KMS-11 (cell line): ENCODE measurements around the gene KNG1.
"Not testable (repeated sequence)": the region's sequence is repeated elsewhere in the genome, so short reads cannot be mapped to it uniquely, and the experiment has no call there.

ENCODE experiments used
- H2AFZ ChIP-seq: fragments of 200-600 bp; sonication (generic); 2 replicates; pipeline ENCODE4 v1.6.1; 2016; ENCODE audit warnings: antibody characterized with exemption, mixed run types, low read depth
- H3K27ac ChIP-seq: fragments of 200-600 bp; sonication (generic); 2 replicates; pipeline ENCODE4 v1.6.1; 2016; ENCODE audit warnings: mild to moderate bottlenecking, mixed run types
- H3K27me3 ChIP-seq: fragments of 200-600 bp; sonication (generic); 2 replicates; pipeline ENCODE4 v1.6.1; 2017; ENCODE audit warnings: mild to moderate bottlenecking, low read depth, mixed run types, moderate library complexity; ENCODE audit not compliant: insufficient read depth
- H3K36me3 ChIP-seq: fragments of 200-600 bp; sonication (generic); 2 replicates; pipeline ENCODE4 v1.6.1; 2017; ENCODE audit warnings: mild to moderate bottlenecking, mixed run types; ENCODE audit not compliant: insufficient read depth
- H3K4me1 ChIP-seq: fragments of 200-600 bp; sonication (generic); 2 replicates; pipeline ENCODE4 v1.6.1; 2016; ENCODE audit warnings: mild to moderate bottlenecking, low read depth, mixed run types; ENCODE audit not compliant: poor library complexity, severe bottlenecking
- H3K4me2 ChIP-seq: fragments of 200-600 bp; sonication (generic); 2 replicates; pipeline ENCODE4 v1.7.0; 2016; ENCODE audit warnings: mild to moderate bottlenecking, mixed run types
- H3K4me3 ChIP-seq: fragments of 200-600 bp; sonication (generic); IDR thresholded peaks from 2 replicates; pipeline ENCODE4 v1.6.1; 2017; ENCODE audit warnings: low read depth, low read length, mixed read lengths; ENCODE audit not compliant: insufficient read depth
- H3K79me2 ChIP-seq: fragments of 200-600 bp; sonication (generic); 2 replicates; pipeline ENCODE4 v1.6.1; 2016; ENCODE audit warnings: low read depth, mixed run types; ENCODE audit not compliant: insufficient read depth
- H3K9ac ChIP-seq: fragments of 200-600 bp; sonication (generic); 2 replicates; pipeline ENCODE4 v1.6.1; 2016; ENCODE audit warnings: mild to moderate bottlenecking, mixed run types
- H4K20me1 ChIP-seq: fragments of 200-600 bp; sonication (generic); 2 replicates; pipeline ENCODE4 v1.6.1; 2016; ENCODE audit warnings: mild to moderate bottlenecking, mixed run types; ENCODE audit not compliant: insufficient read depth
- TF ChIP-seq, protein P1 (sequence below): fragments of 200-600 bp; sonication (generic); conservative IDR thresholded peaks from 2 replicates; pipeline ENCODE4 v1.6.1; 2017; ENCODE audit warnings: low read depth, mild to moderate bottlenecking, antibody characterized with exemption, low read length, moderate library complexity, mixed read lengths

KNG1 gene

DNA sequence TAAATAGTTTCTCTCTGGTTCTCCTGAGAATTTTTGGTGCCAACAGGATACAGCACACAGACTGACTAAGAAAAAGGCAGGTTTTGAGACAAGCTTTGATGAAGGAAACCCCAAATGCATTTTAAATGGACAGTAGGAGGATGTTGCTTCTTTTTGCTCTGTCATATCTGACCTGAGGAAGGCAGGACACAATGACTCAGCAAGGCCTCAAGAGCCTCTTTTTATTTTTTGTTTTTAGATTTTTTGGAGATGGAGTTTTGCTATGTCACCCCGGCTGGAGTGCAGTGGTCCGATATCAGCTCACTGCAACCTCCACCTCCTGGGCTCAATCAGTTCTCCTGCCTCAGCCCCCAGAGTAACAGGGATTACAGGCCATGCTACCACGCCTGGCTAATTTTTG, 16.9 kb upstream of the KNG1 start:
- Histone ChIP-seq H3K4me3 (no peak overlapping the region), H2AFZ (no peak overlapping the region), H3K27ac (no peak overlapping the region), H3K9ac (no peak overlapping the region), H3K36me3 (no peaks in the 10 kb centered on the region), H3K27me3 (no peaks in the 10 kb centered on the region), H3K4me1 (peaks cover 6% of the 10 kb centered on the region), H4K20me1 (no peaks in the 10 kb centered on the region), H3K4me2 (no peak overlapping the region), H3K79me2 (no peaks in the 10 kb centered on the region)
- TF ChIP-seq, protein P1, sequence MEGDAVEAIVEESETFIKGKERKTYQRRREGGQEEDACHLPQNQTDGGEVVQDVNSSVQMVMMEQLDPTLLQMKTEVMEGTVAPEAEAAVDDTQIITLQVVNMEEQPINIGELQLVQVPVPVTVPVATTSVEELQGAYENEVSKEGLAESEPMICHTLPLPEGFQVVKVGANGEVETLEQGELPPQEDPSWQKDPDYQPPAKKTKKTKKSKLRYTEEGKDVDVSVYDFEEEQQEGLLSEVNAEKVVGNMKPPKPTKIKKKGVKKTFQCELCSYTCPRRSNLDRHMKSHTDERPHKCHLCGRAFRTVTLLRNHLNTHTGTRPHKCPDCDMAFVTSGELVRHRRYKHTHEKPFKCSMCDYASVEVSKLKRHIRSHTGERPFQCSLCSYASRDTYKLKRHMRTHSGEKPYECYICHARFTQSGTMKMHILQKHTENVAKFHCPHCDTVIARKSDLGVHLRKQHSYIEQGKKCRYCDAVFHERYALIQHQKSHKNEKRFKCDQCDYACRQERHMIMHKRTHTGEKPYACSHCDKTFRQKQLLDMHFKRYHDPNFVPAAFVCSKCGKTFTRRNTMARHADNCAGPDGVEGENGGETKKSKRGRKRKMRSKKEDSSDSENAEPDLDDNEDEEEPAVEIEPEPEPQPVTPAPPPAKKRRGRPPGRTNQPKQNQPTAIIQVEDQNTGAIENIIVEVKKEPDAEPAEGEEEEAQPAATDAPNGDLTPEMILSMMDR, result no peak

DNA sequence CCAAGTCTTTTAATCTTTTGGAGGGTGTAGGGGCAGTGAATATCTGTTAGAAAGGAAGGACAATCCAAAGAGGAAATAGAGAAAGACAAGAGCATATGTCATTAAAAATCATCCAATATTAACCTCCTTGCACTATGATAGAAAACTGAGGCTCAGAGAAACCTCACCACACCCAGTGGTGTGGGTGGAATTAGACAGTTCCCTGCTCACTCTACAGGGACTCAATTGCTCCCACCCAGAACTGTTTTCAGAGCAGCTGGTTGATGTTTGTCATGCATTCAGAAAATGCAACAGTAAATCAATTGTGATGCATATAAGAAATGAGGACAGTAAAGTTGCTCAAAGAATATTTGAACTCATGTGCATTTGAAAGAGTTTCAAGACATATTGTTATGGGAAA, 14.7 kb upstream of the KNG1 start:
- H3K36me3 ChIP-seq, H3K9ac ChIP-seq, H3K27ac ChIP-seq, H4K20me1 ChIP-seq, H3K79me2 ChIP-seq, H3K27me3 ChIP-seq, H3K4me2 ChIP-seq, H2AFZ ChIP-seq, H3K4me3 ChIP-seq: not testable (repeated sequence)
- H3K4me1 ChIP-seq, result peaks cover 23% of the 10 kb centered on the region

DNA sequence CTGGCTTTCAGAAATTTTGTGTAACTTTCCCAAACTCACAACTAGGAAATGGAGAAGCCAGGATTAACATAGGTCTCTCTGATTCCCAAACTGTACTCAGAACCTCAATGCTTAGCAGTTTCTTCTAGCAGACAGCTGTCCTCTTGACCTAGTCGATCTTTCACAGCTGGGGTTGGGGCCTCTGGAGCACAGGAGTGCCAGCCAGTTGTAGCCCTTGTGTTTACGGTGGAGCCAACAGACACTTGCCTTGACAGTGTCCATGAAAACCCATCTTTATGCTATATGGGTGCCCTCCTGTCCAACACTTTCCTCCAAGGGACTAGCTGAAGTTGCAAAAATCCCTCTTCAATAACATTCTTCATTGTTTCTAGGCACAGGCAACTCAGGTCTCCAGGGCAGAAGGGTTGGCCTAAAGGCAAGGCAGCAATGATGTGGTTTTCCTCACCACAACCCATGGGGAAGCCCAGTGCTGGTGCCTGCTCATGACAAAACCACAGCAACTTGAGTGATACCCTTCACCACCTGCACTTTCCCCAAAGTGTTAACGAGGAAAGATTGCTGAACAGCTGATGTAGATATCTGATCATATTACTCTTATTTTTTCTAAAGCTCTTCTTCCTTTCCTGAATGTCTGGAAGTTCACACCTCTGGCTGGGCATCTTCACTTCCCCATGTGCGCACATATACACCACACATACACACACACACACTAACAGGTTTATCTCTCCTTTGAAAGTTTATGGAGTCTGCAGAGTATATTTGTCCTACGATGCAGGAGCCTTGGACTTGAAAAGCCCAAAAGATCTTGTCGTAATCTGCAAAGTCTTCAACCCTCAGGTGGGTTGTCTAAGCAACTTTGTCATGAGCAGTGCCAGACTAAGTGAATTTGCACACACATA, 11.0 kb upstream of the KNG1 start:
- no peak overlapping the region for H3K27ac ChIP-seq
- TF ChIP-seq, protein P1, result no peak
- H3K4me3 ChIP-seq, result no peak overlapping the region
- no peak overlapping the region for H2AFZ ChIP-seq
- H3K4me1 ChIP-seq, result peaks cover 23% of the 10 kb centered on the region
- H4K20me1 ChIP-seq, result no peaks in the 10 kb centered on the region
- no peaks in the 10 kb centered on the region for H3K36me3 ChIP-seq
- H3K79me2 ChIP-seq, result no peaks in the 10 kb centered on the region
- peak overlapping the region; percentile 44; the same call in 1 of the 2 replicates for H3K4me2 ChIP-seq
- no peak overlapping the region for H3K9ac ChIP-seq
- no peaks in the 10 kb centered on the region for H3K27me3 ChIP-seq

DNA sequence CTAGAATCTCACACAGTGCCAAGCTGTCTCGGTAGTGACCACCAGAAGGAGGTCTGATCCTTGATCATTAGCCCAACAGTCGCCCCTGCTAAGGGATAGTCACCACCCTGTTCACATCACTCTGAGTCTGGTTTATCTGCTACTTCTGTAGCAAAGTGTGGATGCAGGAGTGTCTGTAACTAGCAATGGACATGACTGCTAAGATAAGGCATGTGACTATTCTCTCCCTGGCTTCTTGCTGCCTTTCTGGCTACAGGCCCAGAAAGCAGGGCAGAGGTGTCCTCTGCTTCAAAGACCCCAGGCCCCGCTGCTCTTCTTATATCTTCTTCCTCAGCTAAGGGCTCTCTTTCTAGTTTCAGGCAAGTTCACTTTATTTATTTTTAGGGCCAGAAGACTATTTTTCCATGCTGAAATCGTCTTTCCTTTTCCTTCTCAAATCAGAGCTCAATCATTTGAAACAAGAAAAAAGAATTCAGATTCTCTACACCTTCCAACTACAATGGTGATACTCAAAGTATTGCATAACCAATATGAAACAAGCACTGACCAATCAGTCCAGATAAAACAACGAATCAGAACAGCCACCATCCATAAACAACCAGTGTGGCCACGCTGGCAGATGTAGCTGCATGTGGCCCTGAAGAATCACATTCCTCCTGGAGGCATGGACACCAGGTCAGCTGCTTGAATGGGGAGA, 8.0 kb upstream of the KNG1 start:
- Histone ChIP-seq H3K4me1 (peaks cover 23% of the 10 kb centered on the region), H2AFZ (no peak overlapping the region), H3K9ac (no peak overlapping the region), H3K4me3 (no peak overlapping the region), H3K27ac (no peak overlapping the region), H3K27me3 (no peaks in the 10 kb centered on the region), H4K20me1 (no peaks in the 10 kb centered on the region), H3K36me3 (no peaks in the 10 kb centered on the region), H3K4me2 (no peak overlapping the region), H3K79me2 (no peaks in the 10 kb centered on the region)
- TF ChIP-seq, protein P1, result no peak

DNA sequence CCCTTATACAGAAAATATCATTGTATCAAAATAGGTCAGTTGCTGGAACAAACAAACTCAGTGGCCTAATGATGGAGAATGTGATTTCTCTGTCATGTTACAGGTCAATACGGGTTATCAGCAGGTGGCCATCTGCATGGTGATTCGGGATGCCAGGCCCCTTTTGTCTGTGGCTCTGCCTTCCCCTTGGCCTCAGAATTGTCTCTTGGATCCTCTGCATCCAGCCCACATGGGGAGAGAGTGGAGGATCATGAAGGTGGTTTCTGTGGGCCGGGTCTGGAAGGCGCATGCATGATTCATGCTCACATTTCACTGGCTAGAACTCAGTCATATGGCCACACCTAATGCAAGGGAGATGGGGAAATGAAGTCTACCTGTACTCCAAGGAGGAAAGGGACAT, 6.5 kb upstream of the KNG1 start:
- H4K20me1 ChIP-seq, result not testable (repeated sequence)
- peaks cover 12% of the 10 kb centered on the region for H3K4me1 ChIP-seq

More for the DNA sequence above, 6.5 kb upstream of the KNG1 start:
- not testable (repeated sequence) for H3K27ac ChIP-seq, H2AFZ ChIP-seq, H3K4me3 ChIP-seq, H3K4me2 ChIP-seq, H3K79me2 ChIP-seq, H3K27me3 ChIP-seq, H3K9ac ChIP-seq, H3K36me3 ChIP-seq
